Tibial artery (tissue), 4 donors: Measurements from ENCODE around the gene PRR5L.
A peak's percentile ranks its signal among the peaks of the same experiment; 100 is the strongest.

Source experiments
- DNase-seq, 2 donors: peaks; one replicate each; pipeline ENCODE4 v3.0.0-alpha.2; 2019
- H3K27ac ChIP-seq, 2 donors: fragments of 200-600 bp; sonication (generic) in 1 of 2; 1 replicate in 1 of 2; 2 replicates in 1 of 2; pipeline ENCODE4 v1.5.1; 2018 to 2019; ENCODE audit warnings: mild to moderate bottlenecking in 1 of 2
- H3K27me3 ChIP-seq, 2 donors: fragments of 200-600 bp; sonication (generic) in 1 of 2; one replicate each; pipeline versions ENCODE4 v1.5.1 to v1.6.0; 2016 to 2019
- H3K36me3 ChIP-seq, 3 donors: fragments of 200-600 bp; sonication (generic) in 2 of 3; one replicate each; pipeline ENCODE4 v1.5.1; 2016 to 2019; ENCODE audit warnings: mild to moderate bottlenecking in 2 of 3
- H3K4me1 ChIP-seq, 4 donors: fragments of 200-600 bp; sonication (generic) in 2 of 4; 1 replicate in 3 of 4; 2 replicates in 1 of 4; pipeline ENCODE4 v1.5.1; 2016 to 2019
- H3K4me3 ChIP-seq, 2 donors: fragments of 200-600 bp; sonication (generic) in 1 of 2; 1 replicate in 1 of 2; 2 replicates in 1 of 2; pipeline ENCODE4 v1.5.1; 2018 to 2019; ENCODE audit warnings: mild to moderate bottlenecking in 2 of 2
- H3K9me3 ChIP-seq, 3 donors: fragments of 200-600 bp; sonication (generic) in 1 of 3; one replicate each; pipeline ENCODE4 v1.5.1; 2016 to 2019
- intact Hi-C: fragments of 100-400 bp; cut with DNase I; formaldehyde crosslinking; loops from one replicate; pipeline ENCODE4 v1.15.0; 2023; ENCODE audit warnings: low total_unique reads
- TF ChIP-seq, protein P1 (sequence below), 2 experiments: fragments of 200-600 bp in 1 of 2; fragments of 450-650 bp in 1 of 2; IDR thresholded peaks; one replicate each; pipeline ENCODE4 v1.5.1; 2017 to 2019; ENCODE audit warnings: antibody characterized with exemption in 2 of 2, mild to moderate bottlenecking in 1 of 2, moderate library complexity in 1 of 2

Gene PRR5L

DNA sequence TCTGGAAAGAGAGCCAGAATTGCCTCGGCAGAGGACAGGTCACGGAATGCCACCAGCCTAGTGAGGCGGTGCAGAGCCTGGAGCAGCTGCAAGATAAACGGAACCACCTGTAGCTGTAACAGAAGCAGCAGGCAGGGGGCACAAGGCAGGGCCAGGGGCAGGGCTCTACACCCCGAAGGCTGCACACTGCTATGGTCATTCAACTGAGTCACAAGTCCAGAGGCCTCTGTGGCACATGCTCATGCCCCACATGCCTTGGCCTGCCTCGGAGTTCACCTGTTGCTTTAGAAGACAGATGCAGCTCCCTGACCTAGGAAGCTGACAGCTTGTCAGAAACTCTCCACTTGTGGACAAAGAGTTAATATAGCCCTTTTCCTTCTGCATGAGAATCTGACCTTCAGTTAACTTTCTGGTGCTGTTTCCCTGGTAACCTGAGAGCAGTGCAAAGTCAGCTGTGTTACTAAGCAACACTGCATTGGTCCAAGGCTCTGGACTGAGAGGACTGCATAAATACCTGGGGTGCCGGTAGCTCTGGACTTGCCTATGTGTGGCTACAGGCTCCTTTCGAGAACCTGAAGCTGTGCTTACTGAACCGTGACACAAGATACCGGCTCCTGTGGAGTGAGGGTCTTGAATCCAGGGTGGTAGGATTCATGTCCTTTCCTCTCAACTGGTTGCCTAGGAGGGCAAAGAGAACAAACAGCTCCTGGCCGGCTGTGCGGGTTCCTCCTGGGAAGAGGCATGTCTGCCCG lies 17.4 kb upstream of the PRR5L start:
- intact Hi-C loops: no loop called here
- TF ChIP-seq, protein P1, sequence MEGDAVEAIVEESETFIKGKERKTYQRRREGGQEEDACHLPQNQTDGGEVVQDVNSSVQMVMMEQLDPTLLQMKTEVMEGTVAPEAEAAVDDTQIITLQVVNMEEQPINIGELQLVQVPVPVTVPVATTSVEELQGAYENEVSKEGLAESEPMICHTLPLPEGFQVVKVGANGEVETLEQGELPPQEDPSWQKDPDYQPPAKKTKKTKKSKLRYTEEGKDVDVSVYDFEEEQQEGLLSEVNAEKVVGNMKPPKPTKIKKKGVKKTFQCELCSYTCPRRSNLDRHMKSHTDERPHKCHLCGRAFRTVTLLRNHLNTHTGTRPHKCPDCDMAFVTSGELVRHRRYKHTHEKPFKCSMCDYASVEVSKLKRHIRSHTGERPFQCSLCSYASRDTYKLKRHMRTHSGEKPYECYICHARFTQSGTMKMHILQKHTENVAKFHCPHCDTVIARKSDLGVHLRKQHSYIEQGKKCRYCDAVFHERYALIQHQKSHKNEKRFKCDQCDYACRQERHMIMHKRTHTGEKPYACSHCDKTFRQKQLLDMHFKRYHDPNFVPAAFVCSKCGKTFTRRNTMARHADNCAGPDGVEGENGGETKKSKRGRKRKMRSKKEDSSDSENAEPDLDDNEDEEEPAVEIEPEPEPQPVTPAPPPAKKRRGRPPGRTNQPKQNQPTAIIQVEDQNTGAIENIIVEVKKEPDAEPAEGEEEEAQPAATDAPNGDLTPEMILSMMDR (IDR thresholded peaks at IDR 0.05): no peak
- H3K27me3 ChIP-seq: no peaks in the 10 kb centered on the region
- DNase-seq: no peak
- no peak overlapping the region for H3K4me3 ChIP-seq
- H3K36me3 ChIP-seq: peaks cover 38 to 65% (median 44%) of the 10 kb centered on the region in 3 donors
- no peaks in the 10 kb centered on the region for H3K9me3 ChIP-seq
- no peak overlapping the region for H3K27ac ChIP-seq
- no peaks in the 10 kb centered on the region for H3K4me1 ChIP-seq

DNA sequence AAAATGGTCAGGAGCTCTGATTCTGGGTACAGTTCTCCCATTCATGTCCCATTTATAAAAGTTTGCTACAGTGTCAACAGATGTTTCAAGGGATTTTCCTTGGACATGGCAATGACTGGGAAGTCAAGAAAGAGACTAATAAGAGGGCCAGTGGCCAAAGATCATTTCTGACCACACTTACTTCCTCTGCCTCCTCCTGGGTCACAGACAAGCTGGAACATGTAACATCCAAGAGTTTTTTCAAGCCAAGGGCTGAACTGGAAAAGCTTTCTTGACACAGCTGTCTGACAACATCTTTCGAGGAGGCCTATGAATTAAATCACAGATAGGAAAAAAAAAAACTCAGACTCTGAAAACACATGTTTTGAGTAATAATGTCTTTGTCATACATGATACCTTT lies 15.6 kb upstream of the PRR5L start:
- peaks cover 21 to 48% (median 30%) of the 10 kb centered on the region in 3 donors for H3K36me3 ChIP-seq
- DNase-seq: no peak
- no peak overlapping the region for H3K4me3 ChIP-seq
- no peak overlapping the region for H3K27ac ChIP-seq
- no peaks in the 10 kb centered on the region for H3K4me1 ChIP-seq
- intact Hi-C loops: no loop called here
- no peaks in the 10 kb centered on the region for H3K27me3 ChIP-seq
- no peaks in the 10 kb centered on the region for H3K9me3 ChIP-seq
- TF ChIP-seq, protein P1 (IDR thresholded peaks at IDR 0.05): no peak

DNA sequence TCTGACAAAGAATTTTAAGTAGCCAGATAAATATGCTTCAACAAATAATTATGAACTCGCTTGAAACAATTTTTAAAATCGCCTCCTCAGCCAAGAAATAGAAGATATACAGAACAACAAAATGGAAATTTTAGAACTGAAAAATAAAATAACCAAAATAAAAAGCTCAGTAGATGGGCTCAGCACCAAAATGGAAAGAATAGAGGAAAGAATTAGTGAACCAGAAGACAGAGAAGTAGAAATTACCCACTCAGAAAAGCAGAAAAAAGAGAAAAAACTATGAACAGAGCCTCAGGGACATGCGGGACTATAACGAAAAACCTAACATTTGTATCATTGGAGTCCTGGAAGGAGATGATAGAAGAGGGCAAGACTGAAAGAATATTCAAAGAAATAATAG lies 14.2 kb upstream of the PRR5L start:
- Histone ChIP-seq H3K4me1 (no peaks in the 10 kb centered on the region), H3K4me3 (no peak overlapping the region), H3K27ac (no peak overlapping the region), H3K36me3 (peaks cover 11 to 36% (median 16%) of the 10 kb centered on the region in 3 donors), H3K27me3 (no peaks in the 10 kb centered on the region), H3K9me3 (no peaks in the 10 kb centered on the region)
- TF ChIP-seq, protein P1 (IDR thresholded peaks at IDR 0.05): no peak
- DNase-seq: no peak
- intact Hi-C loops: no loop called here

DNA sequence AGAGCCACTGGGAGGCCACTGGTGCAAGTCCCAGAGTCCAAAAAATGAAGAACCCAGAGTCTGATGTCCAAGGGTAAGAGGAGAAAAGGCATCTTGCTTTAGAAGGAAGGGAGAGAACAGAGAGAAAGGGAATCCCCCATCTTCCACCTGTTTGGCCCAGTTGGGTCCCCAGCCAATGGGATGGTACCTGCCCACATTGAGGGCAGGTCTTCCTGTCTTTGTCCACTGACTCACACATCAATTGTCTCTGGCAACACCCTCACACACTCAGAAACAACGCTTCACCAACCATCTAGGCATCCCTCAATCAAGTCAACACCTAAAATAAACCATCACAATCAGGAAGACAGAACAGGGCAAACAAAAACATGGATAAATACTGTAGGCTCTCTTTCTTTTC lies 13.2 kb upstream of the PRR5L start:
- no peak for DNase-seq
- intact Hi-C loops: no loop called here
- Histone ChIP-seq H3K27me3 (no peaks in the 10 kb centered on the region), H3K27ac (no peak overlapping the region), H3K36me3 (peaks cover 9 to 25% (median 11%) of the 10 kb centered on the region in 3 donors), H3K4me3 (no peak overlapping the region), H3K4me1 (peaks cover 0 to 5% (median 3%) of the 10 kb centered on the region in 4 donors), H3K9me3 (no peaks in the 10 kb centered on the region)
- TF ChIP-seq, protein P1 (IDR thresholded peaks at IDR 0.05): no peak

DNA sequence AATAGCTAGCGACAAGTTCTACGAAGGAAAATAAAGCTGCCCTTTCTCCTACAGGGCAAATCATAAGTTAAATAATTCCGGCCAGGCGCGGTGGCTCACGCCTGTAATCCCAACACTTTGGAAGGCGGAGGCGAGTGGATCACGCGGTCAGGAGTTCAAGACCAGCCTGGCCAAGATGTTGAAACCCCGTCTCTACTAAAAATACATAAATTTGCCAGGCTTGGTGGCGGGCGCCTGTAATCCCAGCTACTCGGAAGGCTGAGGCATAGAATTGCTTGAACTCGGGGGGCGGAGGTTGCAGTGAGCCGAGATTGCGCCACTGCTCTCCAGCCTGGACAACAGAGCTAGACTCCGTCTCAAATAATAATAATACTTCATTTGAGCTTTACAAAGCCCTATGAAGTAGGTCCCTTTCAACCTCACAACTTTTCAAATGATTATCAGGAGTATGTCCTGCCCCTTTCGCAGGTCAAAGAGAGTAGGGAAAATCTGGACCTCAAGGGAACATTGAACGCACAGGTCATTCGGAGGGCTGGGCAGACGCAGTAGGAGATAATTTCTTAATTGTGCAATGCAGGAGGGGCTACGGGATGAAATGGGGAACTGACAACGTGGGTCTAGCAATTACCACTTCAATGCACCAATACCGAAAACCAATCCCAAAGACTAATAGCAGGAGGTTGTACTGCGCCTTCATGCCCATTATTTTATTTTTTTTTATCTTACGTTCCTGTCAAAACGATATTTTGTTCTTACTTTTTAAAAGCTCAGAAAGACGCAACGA lies 7.5 kb upstream of the PRR5L start:
- Histone ChIP-seq H3K4me3 (peak overlapping the region; percentile 56 to 59), H3K36me3 (no peaks in the 10 kb centered on the region), H3K4me1 (peaks cover 0 to 18% (median 13%) of the 10 kb centered on the region in 4 donors), H3K9me3 (no peaks in the 10 kb centered on the region), H3K27me3 (no peaks in the 10 kb centered on the region), H3K27ac (peak overlapping the region; percentile 21 to 30)
- TF ChIP-seq, protein P1 (IDR thresholded peaks at IDR 0.05): no peak
- intact Hi-C loops: no loop called here
- no peak for DNase-seq
